ENCODE results near the gene INAVA. TPM values are rescaled to one million over a fixed set of nuclear protein-coding genes. Genes with fewer than 3 reads are reported as not detected.

The INAVA gene
- total RNA-seq, 1 experiment from 2014 or later = 41.2 TPM

DNA sequence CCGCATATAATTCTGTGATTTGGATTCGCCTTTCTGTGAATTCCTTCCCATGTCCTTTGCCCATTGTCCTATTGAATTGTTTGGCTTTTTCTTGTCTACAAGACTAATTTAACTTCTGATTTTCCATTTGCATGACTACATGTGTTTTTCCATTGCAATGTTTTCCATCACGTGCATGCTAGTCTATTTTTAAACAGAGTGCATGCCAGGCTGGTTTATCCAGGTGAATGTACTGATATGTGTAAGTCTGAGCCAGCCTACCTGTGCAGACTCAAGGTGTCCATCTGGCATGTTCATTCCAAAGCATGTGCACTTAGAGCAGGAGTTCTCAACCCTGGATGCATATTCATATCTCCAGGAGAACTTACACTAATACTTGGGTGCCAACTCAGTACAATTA lies 59.7 kb downstream of the INAVA start (continued):
- TF ChIP-seq GRHL2 (CRISPR knock-in tag; IDR thresholded peaks at IDR 0.05; ENCODE audit: insufficient replicate concordance, severe bottlenecking) (no peak), TEAD4 (CRISPR knock-in tag; IDR thresholded peaks at IDR 0.05) (no peak)
- TF ChIP-seq, protein P1, sequence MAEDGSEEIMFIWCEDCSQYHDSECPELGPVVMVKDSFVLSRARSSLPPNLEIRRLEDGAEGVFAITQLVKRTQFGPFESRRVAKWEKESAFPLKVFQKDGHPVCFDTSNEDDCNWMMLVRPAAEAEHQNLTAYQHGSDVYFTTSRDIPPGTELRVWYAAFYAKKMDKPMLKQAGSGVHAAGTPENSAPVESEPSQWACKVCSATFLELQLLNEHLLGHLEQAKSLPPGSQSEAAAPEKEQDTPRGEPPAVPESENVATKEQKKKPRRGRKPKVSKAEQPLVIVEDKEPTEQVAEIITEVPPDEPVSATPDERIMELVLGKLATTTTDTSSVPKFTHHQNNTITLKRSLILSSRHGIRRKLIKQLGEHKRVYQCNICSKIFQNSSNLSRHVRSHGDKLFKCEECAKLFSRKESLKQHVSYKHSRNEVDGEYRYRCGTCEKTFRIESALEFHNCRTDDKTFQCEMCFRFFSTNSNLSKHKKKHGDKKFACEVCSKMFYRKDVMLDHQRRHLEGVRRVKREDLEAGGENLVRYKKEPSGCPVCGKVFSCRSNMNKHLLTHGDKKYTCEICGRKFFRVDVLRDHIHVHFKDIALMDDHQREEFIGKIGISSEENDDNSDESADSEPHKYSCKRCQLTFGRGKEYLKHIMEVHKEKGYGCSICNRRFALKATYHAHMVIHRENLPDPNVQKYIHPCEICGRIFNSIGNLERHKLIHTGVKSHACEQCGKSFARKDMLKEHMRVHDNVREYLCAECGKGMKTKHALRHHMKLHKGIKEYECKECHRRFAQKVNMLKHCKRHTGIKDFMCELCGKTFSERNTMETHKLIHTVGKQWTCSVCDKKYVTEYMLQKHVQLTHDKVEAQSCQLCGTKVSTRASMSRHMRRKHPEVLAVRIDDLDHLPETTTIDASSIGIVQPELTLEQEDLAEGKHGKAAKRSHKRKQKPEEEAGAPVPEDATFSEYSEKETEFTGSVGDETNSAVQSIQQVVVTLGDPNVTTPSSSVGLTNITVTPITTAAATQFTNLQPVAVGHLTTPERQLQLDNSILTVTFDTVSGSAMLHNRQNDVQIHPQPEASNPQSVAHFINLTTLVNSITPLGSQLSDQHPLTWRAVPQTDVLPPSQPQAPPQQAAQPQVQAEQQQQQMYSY (CRISPR knock-in tag; IDR thresholded peaks at IDR 0.05) = no peak

DNA sequence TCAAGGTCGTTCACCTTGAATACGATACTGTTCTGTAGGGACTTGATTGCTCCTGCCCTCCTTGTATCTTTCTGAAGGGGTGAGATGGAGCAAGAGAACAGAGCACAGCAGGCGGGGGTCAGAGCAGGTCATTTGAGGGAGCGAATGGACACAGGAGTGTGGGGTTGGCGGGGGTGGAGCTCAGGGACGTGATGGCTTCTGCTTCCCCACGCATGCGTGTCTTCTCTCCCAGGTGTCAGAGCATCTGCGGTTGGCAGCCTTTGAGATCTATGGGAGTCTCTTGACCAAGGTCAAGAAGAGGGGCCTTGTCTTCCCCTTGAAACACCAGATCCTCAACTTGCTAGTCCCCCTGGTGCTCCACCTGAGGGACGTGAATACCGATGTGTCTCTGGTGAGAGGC lies 63.9 kb downstream of the INAVA start:
- POLR2A ChIA-PET = no interaction called here
- TF ChIP-seq ZNF232 (CRISPR knock-in tag; IDR thresholded peaks at IDR 0.05) (no peak), SMAD4 (CRISPR knock-in tag; IDR thresholded peaks at IDR 0.05) (no peak), IRF2 (CRISPR knock-in tag; IDR thresholded peaks at IDR 0.05; ENCODE audit: borderline replicate concordance, low read depth) (no peak), MAX (CRISPR knock-in tag; IDR thresholded peaks at IDR 0.05) (no peak), GRHL2 (CRISPR knock-in tag; IDR thresholded peaks at IDR 0.05; ENCODE audit: insufficient replicate concordance, severe bottlenecking) (no peak), ETV6 (CRISPR knock-in tag; IDR thresholded peaks at IDR 0.05) (no peak), GABPB1 (CRISPR knock-in tag; IDR thresholded peaks at IDR 0.05) (no peak), NFATC4 (CRISPR knock-in tag; IDR thresholded peaks at IDR 0.05) (no peak), OVOL2 (CRISPR knock-in tag; IDR thresholded peaks at IDR 0.05; ENCODE audit: borderline replicate concordance) (no peak), TCF7 (CRISPR knock-in tag; IDR thresholded peaks at IDR 0.05; ENCODE audit: low read depth) (no peak), ZSCAN18 (CRISPR knock-in tag; IDR thresholded peaks at IDR 0.05) (no peak), ERG (CRISPR knock-in tag; IDR thresholded peaks at IDR 0.05) (no peak), NFYB (CRISPR knock-in tag; conservative IDR thresholded peaks at IDR 0.05; ENCODE audit: low read depth) (no peak), ATF1 (CRISPR knock-in tag; IDR thresholded peaks at IDR 0.05) (no peak), NFE2L1 (CRISPR knock-in tag; IDR thresholded peaks at IDR 0.05) (no peak)
- TF ChIP-seq, protein P2, sequence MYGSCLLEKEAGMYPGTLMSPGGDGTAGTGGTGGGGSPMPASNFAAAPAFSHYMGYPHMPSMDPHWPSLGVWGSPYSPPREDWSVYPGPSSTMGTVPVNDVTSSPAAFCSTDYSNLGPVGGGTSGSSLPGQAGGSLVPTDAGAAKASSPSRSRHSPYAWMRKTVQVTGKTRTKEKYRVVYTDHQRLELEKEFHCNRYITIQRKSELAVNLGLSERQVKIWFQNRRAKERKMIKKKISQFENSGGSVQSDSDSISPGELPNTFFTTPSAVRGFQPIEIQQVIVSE (CRISPR knock-in tag; IDR thresholded peaks at IDR 0.05; ENCODE audit: borderline replicate concordance) = no peak
- TF ChIP-seq, protein P3, sequence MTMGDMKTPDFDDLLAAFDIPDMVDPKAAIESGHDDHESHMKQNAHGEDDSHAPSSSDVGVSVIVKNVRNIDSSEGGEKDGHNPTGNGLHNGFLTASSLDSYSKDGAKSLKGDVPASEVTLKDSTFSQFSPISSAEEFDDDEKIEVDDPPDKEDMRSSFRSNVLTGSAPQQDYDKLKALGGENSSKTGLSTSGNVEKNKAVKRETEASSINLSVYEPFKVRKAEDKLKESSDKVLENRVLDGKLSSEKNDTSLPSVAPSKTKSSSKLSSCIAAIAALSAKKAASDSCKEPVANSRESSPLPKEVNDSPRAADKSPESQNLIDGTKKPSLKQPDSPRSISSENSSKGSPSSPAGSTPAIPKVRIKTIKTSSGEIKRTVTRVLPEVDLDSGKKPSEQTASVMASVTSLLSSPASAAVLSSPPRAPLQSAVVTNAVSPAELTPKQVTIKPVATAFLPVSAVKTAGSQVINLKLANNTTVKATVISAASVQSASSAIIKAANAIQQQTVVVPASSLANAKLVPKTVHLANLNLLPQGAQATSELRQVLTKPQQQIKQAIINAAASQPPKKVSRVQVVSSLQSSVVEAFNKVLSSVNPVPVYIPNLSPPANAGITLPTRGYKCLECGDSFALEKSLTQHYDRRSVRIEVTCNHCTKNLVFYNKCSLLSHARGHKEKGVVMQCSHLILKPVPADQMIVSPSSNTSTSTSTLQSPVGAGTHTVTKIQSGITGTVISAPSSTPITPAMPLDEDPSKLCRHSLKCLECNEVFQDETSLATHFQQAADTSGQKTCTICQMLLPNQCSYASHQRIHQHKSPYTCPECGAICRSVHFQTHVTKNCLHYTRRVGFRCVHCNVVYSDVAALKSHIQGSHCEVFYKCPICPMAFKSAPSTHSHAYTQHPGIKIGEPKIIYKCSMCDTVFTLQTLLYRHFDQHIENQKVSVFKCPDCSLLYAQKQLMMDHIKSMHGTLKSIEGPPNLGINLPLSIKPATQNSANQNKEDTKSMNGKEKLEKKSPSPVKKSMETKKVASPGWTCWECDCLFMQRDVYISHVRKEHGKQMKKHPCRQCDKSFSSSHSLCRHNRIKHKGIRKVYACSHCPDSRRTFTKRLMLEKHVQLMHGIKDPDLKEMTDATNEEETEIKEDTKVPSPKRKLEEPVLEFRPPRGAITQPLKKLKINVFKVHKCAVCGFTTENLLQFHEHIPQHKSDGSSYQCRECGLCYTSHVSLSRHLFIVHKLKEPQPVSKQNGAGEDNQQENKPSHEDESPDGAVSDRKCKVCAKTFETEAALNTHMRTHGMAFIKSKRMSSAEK (CRISPR knock-in tag; IDR thresholded peaks at IDR 0.05; ENCODE audit: borderline replicate concordance) = no peak
- TF ChIP-seq, protein P4, sequence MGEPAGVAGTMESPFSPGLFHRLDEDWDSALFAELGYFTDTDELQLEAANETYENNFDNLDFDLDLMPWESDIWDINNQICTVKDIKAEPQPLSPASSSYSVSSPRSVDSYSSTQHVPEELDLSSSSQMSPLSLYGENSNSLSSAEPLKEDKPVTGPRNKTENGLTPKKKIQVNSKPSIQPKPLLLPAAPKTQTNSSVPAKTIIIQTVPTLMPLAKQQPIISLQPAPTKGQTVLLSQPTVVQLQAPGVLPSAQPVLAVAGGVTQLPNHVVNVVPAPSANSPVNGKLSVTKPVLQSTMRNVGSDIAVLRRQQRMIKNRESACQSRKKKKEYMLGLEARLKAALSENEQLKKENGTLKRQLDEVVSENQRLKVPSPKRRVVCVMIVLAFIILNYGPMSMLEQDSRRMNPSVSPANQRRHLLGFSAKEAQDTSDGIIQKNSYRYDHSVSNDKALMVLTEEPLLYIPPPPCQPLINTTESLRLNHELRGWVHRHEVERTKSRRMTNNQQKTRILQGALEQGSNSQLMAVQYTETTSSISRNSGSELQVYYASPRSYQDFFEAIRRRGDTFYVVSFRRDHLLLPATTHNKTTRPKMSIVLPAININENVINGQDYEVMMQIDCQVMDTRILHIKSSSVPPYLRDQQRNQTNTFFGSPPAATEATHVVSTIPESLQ (CRISPR knock-in tag; IDR thresholded peaks at IDR 0.05) = no peak
- Mint-ChIP-seq H3K27me3 (ENCODE audit: low read depth) (peaks cover 5% of the 10 kb centered on the region; the same call in 1 of the 2 replicates), H3K27ac (no peak overlapping the region), H3K9me3 (no peaks in the 10 kb centered on the region), H3K4me3 (no peak overlapping the region), H3K36me3 (no peaks in the 10 kb centered on the region), H3K4me1 (peaks cover 6% of the 10 kb centered on the region; the same call in 1 of the 2 replicates)
- DNase-seq (ENCODE audit: low spot score) (no peak), ATAC-seq (no peak)
- CTCF ChIA-PET = interaction anchor here (3.8 kb wide), 1 partner anchor 13 kb away, joined by 18 read pairs; no protein-coding TSS in a partner anchor

Measured in WTC11 (cell line).